Fibroblast of mammary gland (primary cell): Measurements from ENCODE around the gene ZNF709.
"Not testable (repeated sequence)": the region's sequence is repeated elsewhere in the genome, so short reads cannot be mapped to it uniquely, and the experiment has no call there.

Experiments used
- DNase-seq: peaks from one replicate; pipeline ENCODE4 v3.0.0-alpha.2; 2010; ENCODE audit warnings: low read depth
- H3K4me3 ChIP-seq: 2 replicates; pipeline ENCODE4 v1.5.1; 2011; ENCODE audit warnings: low read depth, mild to moderate bottlenecking, low read length, moderate library complexity; ENCODE audit not compliant: control insufficient read depth
- CTCF ChIP-seq: conservative IDR thresholded peaks from 2 replicates; pipeline ENCODE4 v1.5.1; 2011; ENCODE audit warnings: low read depth, low read length, inconsistent platforms; ENCODE audit not compliant: control insufficient read depth, insufficient read depth

The ZNF709 gene

GRCh38 chr19:12496480-12496879 lies 11.9 kb upstream of the ZNF709 start:
- no peak overlapping the region for H3K4me3 ChIP-seq

GRCh38 chr19:12495002-12495802 lies 10.6 kb upstream of the ZNF709 start:
- H3K4me3 ChIP-seq, result peak overlapping the region; percentile 55
- DNase-seq, result peak; percentile 74
- no peak for TF ChIP-seq CTCF

More at GRCh38 chr19:12496480-12496879, 11.9 kb upstream of the ZNF709 start:
- DNase-seq, result no peak
- no peak for TF ChIP-seq CTCF

GRCh38 chr19:12494260-12494860 lies 9.7 kb upstream of the ZNF709 start:
- DNase-seq, result no peak
- no peak for TF ChIP-seq CTCF
- no peak overlapping the region for H3K4me3 ChIP-seq

GRCh38 chr19:12486265-12486783 lies 1.7 kb upstream of the ZNF709 start:
- H3K4me3 ChIP-seq, DNase-seq: not testable (repeated sequence)

- no peak overlapping the region for H3K4me3 ChIP-seq
- DNase-seq, result no peak
- TF ChIP-seq CTCF, result no peak
Observed at GRCh38 chr19:12485571-12485970, 955 bp upstream of the ZNF709 start.

GRCh38 chr19:12485052-12485416 lies 418 bp upstream of the ZNF709 start:
- TF ChIP-seq CTCF, result no peak
- H3K4me3 ChIP-seq, result peak overlapping the region; percentile 96
- no peak for DNase-seq

- no peak for DNase-seq
- no peak for TF ChIP-seq CTCF
Observed at GRCh38 chr19:12484011-12484370, 625 bp downstream of the ZNF709 start.

More at GRCh38 chr19:12484011-12484370, 625 bp downstream of the ZNF709 start:
- H3K4me3 ChIP-seq, result peak overlapping the region; percentile 96
